ENCODE data around the gene CHMP6. TPM values are rescaled to one million over a fixed set of nuclear protein-coding genes. Genes with fewer than 3 reads are reported as not detected.

CHMP6 gene
- total RNA-seq, 2 donors from 2014 or later, result 12.9 to 17.5 TPM

DNA sequence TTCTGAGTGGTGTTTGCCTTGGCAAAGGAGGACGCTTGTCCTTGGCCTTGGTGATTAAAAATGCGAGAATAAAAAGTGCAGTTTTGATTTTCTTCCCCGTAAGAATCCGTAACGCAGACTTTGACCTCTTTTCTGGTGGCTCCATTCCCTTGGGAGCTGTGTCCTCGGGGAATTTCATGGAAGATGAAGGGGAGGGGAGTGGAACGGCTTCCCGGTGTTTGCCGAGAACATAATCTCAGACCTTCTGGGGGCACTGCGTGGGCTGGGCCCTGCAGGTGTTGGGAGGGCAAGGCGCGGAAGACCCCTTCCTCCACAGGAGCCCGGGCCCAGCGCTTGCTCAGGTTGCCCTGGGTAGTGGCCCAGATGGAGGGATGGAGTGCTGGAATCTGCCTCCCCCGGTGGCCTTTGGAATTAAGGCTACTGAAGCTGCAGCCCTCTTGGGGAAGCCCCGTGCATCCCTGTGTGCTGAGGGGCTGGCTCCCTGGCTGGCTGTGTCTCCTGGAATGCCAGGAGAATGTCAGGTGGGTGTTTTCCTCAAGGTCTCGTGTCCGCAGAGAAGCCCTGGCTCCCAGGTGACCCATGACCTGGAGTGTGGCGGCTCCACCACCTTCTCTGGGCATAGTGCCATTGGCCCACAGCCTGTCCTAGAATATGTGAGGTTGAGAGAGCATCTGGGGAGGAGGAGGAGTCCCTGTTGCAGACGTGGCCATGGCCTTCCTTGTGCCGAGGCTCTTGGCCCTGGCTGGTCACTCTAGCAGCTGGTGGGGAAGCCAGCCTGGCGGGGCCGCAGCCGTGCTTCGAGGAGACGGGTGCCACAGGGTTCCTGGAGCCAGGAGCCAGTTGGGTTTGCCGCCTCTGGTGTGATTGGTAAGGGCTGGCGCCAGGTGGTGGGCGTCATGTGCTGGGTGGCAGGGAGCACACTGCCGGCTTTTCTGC, 46.4 kb downstream of the CHMP6 start:
- Histone ChIP-seq H3K4me3 (no peak overlapping the region), H3K27me3 (no peaks in the 10 kb centered on the region), H3K27ac (peak overlapping the region; percentile 63 to 79), H3K36me3 (no peaks in the 10 kb centered on the region), H3K4me1 (peaks cover 0 to 77% of the 10 kb centered on the region in 2 donors), H3K9me3 (no peaks in the 10 kb centered on the region)
- no peak for DNase-seq (ENCODE audit: low spot score)
- TF ChIP-seq, protein P1, sequence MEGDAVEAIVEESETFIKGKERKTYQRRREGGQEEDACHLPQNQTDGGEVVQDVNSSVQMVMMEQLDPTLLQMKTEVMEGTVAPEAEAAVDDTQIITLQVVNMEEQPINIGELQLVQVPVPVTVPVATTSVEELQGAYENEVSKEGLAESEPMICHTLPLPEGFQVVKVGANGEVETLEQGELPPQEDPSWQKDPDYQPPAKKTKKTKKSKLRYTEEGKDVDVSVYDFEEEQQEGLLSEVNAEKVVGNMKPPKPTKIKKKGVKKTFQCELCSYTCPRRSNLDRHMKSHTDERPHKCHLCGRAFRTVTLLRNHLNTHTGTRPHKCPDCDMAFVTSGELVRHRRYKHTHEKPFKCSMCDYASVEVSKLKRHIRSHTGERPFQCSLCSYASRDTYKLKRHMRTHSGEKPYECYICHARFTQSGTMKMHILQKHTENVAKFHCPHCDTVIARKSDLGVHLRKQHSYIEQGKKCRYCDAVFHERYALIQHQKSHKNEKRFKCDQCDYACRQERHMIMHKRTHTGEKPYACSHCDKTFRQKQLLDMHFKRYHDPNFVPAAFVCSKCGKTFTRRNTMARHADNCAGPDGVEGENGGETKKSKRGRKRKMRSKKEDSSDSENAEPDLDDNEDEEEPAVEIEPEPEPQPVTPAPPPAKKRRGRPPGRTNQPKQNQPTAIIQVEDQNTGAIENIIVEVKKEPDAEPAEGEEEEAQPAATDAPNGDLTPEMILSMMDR (IDR thresholded peaks at IDR 0.05), result no peak

GRCh38 chr17:81039096-81039495, 47.5 kb downstream of the CHMP6 start:
- Histone ChIP-seq H3K27me3 (no peaks in the 10 kb centered on the region), H3K4me3 (no peak overlapping the region), H3K4me1 (peaks cover 0 to 77% of the 10 kb centered on the region in 2 donors), H3K27ac (peak overlapping the region; percentile 16 to 63), H3K36me3 (no peaks in the 10 kb centered on the region), H3K9me3 (no peaks in the 10 kb centered on the region)
- TF ChIP-seq, protein P1 (IDR thresholded peaks at IDR 0.05), result no peak
- no peak for DNase-seq (ENCODE audit: low spot score)

GRCh38 chr17:81039854-81040758, 48.5 kb downstream of the CHMP6 start:
- no peaks in the 10 kb centered on the region for H3K36me3 ChIP-seq
- H3K27ac ChIP-seq, result peak overlapping the region; percentile 15 to 16
- no peaks in the 10 kb centered on the region for H3K9me3 ChIP-seq
- no peak overlapping the region for H3K4me3 ChIP-seq
- no peaks in the 10 kb centered on the region for H3K27me3 ChIP-seq
- no peak for DNase-seq (ENCODE audit: low spot score)
- peaks cover 0 to 85% of the 10 kb centered on the region in 2 donors for H3K4me1 ChIP-seq
- TF ChIP-seq, protein P1 (IDR thresholded peaks at IDR 0.05), result no peak

DNA sequence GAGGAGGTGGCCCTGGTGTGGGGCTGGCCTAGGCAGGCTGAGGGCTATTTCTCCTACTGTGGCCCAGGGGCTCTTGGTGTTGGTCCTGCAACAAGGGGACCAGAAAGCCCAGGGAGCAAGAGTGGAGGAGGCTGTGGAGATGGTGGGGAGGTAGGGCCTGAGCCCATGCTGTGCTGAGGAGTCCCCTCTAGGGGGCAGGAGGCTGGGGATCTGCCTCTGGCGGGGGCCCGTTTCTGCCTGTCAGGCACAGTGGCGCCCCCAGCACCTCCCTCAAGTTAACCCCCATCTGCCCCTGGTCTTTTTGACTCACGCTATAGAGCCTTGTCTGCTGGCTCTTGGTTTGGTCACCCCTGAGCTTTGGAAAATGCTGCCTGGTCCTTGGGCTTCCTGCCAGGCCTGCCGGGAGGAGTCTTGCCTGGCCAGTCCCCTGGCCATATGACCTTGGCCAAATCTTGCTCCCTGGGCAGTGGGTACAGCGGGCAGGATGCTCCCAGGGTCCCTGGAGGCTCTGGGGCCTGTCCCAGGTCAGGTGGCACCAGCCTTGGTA, 49.2 kb downstream of the CHMP6 start:
- Histone ChIP-seq H3K4me1 (peaks cover 0 to 92% of the 10 kb centered on the region in 2 donors), H3K9me3 (no peaks in the 10 kb centered on the region), H3K4me3 (no peak overlapping the region), H3K36me3 (no peaks in the 10 kb centered on the region), H3K27me3 (no peaks in the 10 kb centered on the region), H3K27ac (peak overlapping the region; percentile 15 to 16)
- no peak for DNase-seq (ENCODE audit: low spot score)
- TF ChIP-seq, protein P1 (IDR thresholded peaks at IDR 0.05), result peak in 1 of 2 donors; percentile 43

- no peaks in the 10 kb centered on the region for H3K36me3 ChIP-seq
- no peak overlapping the region for H3K4me3 ChIP-seq
- TF ChIP-seq, protein P1 (IDR thresholded peaks at IDR 0.05), result no peak
- no peak for DNase-seq (ENCODE audit: low spot score)
- H3K27ac ChIP-seq, result peak overlapping the region in 1 of 2 donors; percentile 88
- peaks cover 0 to 92% of the 10 kb centered on the region in 2 donors for H3K4me1 ChIP-seq
- H3K27me3 ChIP-seq, result no peaks in the 10 kb centered on the region
- H3K9me3 ChIP-seq, result no peaks in the 10 kb centered on the region
These were observed 51.0 kb downstream of the CHMP6 start for GRCh38 chr17:81042606-81043005.

All from right atrium auricular region (tissue), 2 donors.